Measurements from ENCODE around the gene XIST. TPM values are rescaled to one million over a fixed set of nuclear protein-coding genes. Genes with fewer than 3 reads are reported as not detected.
"Not testable (repeated sequence)": the region's sequence is repeated elsewhere in the genome, so short reads cannot be mapped to it uniquely, and the experiment has no call there.

XIST gene
- total RNA-seq, 1 donor from 2014 or later: 0.41 TPM

DNA sequence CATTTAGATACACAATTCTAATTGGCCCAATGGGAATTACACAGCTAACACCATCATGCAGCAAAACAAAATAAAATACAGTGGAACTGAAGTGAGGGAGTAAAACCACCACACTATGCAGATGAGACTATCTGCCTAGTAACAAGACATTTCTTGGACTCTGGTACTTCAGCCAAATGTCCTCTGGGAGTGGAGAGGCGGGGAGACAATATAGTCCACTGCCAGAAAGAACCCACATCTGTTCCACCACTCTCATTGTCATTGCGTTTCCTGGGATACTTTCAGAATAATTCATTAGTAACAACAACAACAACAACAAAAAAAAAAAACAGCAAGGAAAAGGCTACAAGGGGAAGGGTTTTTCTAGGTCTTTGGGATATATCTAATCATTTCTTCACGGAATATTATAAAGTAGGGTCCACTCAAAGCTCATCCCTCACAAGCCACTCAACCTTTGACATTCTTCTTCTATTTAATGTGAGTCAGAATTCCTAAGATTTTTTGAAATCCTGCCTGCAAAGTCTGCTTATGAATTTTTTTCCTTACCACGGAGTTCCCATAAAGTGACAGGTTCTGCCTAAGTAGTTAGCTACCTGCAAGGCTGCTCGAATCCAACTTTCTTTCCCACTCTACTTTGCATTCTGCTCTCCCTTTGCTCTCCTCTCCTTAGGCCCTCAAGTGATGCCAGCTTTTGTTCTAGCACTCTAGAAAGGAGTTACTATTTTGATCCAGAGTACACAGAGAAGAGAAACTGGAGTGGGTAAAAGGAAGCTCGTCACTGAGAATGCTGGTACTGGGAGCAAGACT lies 34.9 kb downstream of the XIST start:
- FAIRE-seq (no peak), DNase-seq (ENCODE audit: low spot score in 2 of 2) (no peak)

GRCh38 chrX:73812256-73812655 lies 40.3 kb downstream of the XIST start:
- FAIRE-seq: no peak

GRCh38 chrX:73804109-73804508 lies 48.4 kb downstream of the XIST start:
- FAIRE-seq: not testable (repeated sequence)

More at GRCh38 chrX:73812256-73812655, 40.3 kb downstream of the XIST start:
- DNase-seq (ENCODE audit: low spot score in 2 of 2): no peak

GRCh38 chrX:73799888-73800287 lies 52.6 kb downstream of the XIST start:
- no peak for FAIRE-seq

More at GRCh38 chrX:73804109-73804508, 48.4 kb downstream of the XIST start:
- DNase-seq (ENCODE audit: low spot score in 2 of 2): not testable (repeated sequence)

GRCh38 chrX:73792511-73792910 lies 60.0 kb downstream of the XIST start:
- DNase-seq (ENCODE audit: low spot score in 2 of 2); FAIRE-seq: not testable (repeated sequence)

More at GRCh38 chrX:73799888-73800287, 52.6 kb downstream of the XIST start:
- no peak for DNase-seq (ENCODE audit: low spot score in 2 of 2)

DNA sequence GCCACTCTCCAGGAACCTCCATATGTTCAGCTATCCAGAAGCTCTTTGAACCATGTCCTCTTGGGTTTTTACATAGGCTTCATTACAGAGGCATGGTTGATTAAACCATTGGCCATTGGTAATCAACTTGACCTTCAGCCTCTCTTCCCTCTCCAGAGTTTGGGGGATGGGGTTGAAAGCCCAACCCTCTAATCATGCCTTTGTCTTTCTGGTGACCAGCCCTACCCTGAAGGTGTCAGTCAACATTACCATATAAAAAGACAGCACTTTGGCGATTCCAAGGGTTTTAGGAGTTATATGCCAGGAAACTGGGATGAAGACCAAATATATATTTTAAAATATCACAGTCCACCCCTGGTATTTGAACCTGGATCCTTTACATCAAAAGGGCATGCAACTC lies 67.0 kb downstream of the XIST start:
- no peak for FAIRE-seq
- DNase-seq (ENCODE audit: low spot score in 2 of 2): no peak

Small RNA genes lying within 50 kb of the gene (small RNA-seq; reads per million reads assigned to genes)
- not detected for gene RF01880
